Stimulated activated CD4-positive, alpha-beta T cell treated with anti-CD3 and anti-CD28 coated beads, Interleukin-4, amount 100 ng/mL, for 1 hour (primary cell): ENCODE data around the gene SRGAP3.

Source experiments
- DNase-seq: peaks from one replicate; pipeline ENCODE4 v3.0.0-alpha.2; 2020

The SRGAP3 gene

GRCh38 chr3:8954938-8955763 lies 294.3 kb downstream of the SRGAP3 start:
- DNase-seq, result no peak

- DNase-seq, result no peak
Observed at GRCh38 chr3:8953313-8953712, 296.1 kb downstream of the SRGAP3 start.

- DNase-seq, result no peak
Observed at GRCh38 chr3:8952130-8952529, 297.3 kb downstream of the SRGAP3 start.

- no peak for DNase-seq
Observed at GRCh38 chr3:8945890-8946600, 303.4 kb downstream of the SRGAP3 start.

GRCh38 chr3:8942746-8943488 lies 306.5 kb downstream of the SRGAP3 start:
- no peak for DNase-seq

- no peak for DNase-seq
Observed at GRCh38 chr3:8942115-8942514, 307.3 kb downstream of the SRGAP3 start.

- no peak for DNase-seq
Observed at GRCh38 chr3:8938021-8938420, 311.4 kb downstream of the SRGAP3 start.

GRCh38 chr3:8937064-8938020 lies 312.1 kb downstream of the SRGAP3 start:
- no peak for DNase-seq

GRCh38 chr3:8932507-8932906 lies 316.9 kb downstream of the SRGAP3 start:
- DNase-seq, result no peak

GRCh38 chr3:8931342-8931741 lies 318.1 kb downstream of the SRGAP3 start:
- DNase-seq, result no peak
